Sigmoid colon (tissue), 7 donors: ENCODE measurements around the gene GP5. TPM values are rescaled to one million over a fixed set of nuclear protein-coding genes. Genes with fewer than 3 reads are reported as not detected.

Experiments
- DNase-seq: peaks from one replicate; pipeline ENCODE4 v3.0.0-alpha.2; 2019
- H3K27ac ChIP-seq, 4 donors: fragments of 200-600 bp; sonication (generic); one replicate each; pipeline ENCODE4 v1.5.1; 2016 to 2019; ENCODE audit warnings: mild to moderate bottlenecking in 1 of 4
- H3K27me3 ChIP-seq, 3 donors: fragments of 200-600 bp; sonication (generic); one replicate each; pipeline ENCODE4 v1.5.1; 2019; ENCODE audit warnings: mild to moderate bottlenecking in 1 of 3
- H3K36me3 ChIP-seq, 4 donors: fragments of 200-600 bp; sonication (generic); one replicate each; pipeline ENCODE4 v1.5.1; 2016 to 2019
- H3K4me1 ChIP-seq, 4 donors: fragments of 200-600 bp; sonication (generic); one replicate each; pipeline ENCODE4 v1.5.1; 2017 to 2019
- H3K4me3 ChIP-seq, 4 donors: fragments of 200-600 bp; sonication (generic); one replicate each; pipeline ENCODE4 v1.5.1; 2017 to 2019; ENCODE audit warnings: mild to moderate bottlenecking in 2 of 4, moderate library complexity in 1 of 4
- H3K9me3 ChIP-seq, 4 donors: fragments of 200-600 bp in 3 of 4; sonication (generic) in 3 of 4; one replicate each; pipeline versions ENCODE4 v1.5.1 to v1.6.1; 2013 to 2019
- EP300 ChIP-seq, 4 donors: sonication (generic); formaldehyde crosslinking; IDR thresholded peaks; one replicate each; pipeline ENCODE4 v1.6.1; 2017; ENCODE audit warnings: antibody characterized with exemption in 4 of 4
- POLR2A ChIP-seq, 2 donors: fragments of 450-650 bp; IDR thresholded peaks; one replicate each; pipeline ENCODE4 v1.6.1; 2016; ENCODE audit warnings: antibody characterized with exemption in 2 of 2, mild to moderate bottlenecking in 2 of 2, moderate library complexity in 2 of 2
- POLR2AphosphoS5 ChIP-seq, 4 donors: sonication (generic); formaldehyde crosslinking; IDR thresholded peaks; one replicate each; pipeline ENCODE4 v1.6.1; 2017; ENCODE audit warnings: antibody characterized with exemption in 4 of 4
- WGBS, 2 donors: extraction: QIAGEN DNeasy Blood & Tissue Kit; methylation state at CpG; one replicate each; pipeline ENCODE4 v1.1.7; 2013; 5-methylcytosine and 5-hydroxymethylcytosine counted together
- intact Hi-C: fragments of 100-400 bp; cut with DNase I; formaldehyde crosslinking; loops from one replicate; pipeline ENCODE4 v1.15.1; 2023
- polyA plus RNA-seq, 3 donors: library from polyadenylated mRNA; stranded (reverse); fragments of 200-250 nt; gene quantifications; one replicate each; pipeline ENCODE4 v1.2.3, GENCODE V29; 2013
- total RNA-seq, 4 donors: library from RNA; depleted of rRNA; stranded (reverse); fragments of >200 nt; gene quantifications; one replicate each; pipeline ENCODE4 v1.1.0, GENCODE V29; 2016
- TF ChIP-seq, protein P1 (sequence below), 4 experiments: fragments of 450-650 bp in 3 of 4; fragments of 200-600 bp in 1 of 4; IDR thresholded peaks; one replicate each; pipeline ENCODE4 v1.5.1; 2016 to 2019; ENCODE audit warnings: antibody characterized with exemption in 4 of 4, mild to moderate bottlenecking in 3 of 4, moderate library complexity in 2 of 4
- donor health status: healthy with polysubstance abuse.
- donor health status: Bipolar disorder and iron deficiency.
- donor health status: healthy.

GP5 gene
- total and polyA plus RNA-seq, 7 donors = 0.14 to 0.69 TPM; not detected in 5

DNA sequence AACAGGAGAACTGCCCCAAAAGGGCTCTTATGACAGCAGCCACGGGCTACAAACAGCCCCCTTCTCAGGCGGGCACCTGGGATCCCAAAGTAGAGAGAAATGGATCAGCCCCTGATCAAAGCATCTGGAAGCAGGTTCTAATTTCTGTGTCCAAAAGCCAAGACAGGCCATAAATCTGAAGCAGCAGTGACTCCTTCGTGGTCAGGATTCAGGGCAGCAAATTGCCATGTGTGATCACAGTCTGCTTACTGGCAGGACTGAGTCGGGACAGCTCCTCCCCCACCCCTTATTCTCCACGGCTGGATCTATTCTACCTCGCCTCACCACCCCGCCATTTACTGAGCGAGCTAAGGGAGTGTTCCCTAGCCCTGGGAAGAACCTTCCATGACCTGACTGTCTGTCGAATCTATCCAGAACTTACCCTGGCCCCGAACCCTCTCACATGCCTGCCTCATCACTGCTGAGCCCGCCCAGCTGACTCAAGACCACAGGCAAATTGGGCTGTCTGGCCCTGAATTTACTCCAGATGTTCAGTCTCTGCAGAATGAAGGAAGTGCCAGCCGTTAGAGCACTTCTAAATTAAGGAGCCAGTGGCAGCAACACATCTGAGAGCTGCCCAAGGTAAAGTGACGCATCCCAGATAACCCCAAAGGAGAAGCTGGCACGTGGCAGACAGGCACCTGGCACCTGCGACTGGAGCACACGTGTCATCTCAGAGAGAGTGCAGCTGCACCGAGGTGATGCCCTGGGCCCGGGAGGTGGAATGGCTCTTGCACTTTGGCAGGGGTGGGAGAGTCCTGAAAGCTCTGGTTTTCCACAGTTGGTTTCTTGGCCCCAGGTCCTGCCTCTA, 30.8 kb downstream of the GP5 start:
- H3K27me3 ChIP-seq = peaks cover 0 to 28% (median 0%) of the 10 kb centered on the region in 3 donors
- no peak for TF ChIP-seq POLR2AphosphoS5 (IDR thresholded peaks at IDR 0.05)
- TF ChIP-seq, protein P1, sequence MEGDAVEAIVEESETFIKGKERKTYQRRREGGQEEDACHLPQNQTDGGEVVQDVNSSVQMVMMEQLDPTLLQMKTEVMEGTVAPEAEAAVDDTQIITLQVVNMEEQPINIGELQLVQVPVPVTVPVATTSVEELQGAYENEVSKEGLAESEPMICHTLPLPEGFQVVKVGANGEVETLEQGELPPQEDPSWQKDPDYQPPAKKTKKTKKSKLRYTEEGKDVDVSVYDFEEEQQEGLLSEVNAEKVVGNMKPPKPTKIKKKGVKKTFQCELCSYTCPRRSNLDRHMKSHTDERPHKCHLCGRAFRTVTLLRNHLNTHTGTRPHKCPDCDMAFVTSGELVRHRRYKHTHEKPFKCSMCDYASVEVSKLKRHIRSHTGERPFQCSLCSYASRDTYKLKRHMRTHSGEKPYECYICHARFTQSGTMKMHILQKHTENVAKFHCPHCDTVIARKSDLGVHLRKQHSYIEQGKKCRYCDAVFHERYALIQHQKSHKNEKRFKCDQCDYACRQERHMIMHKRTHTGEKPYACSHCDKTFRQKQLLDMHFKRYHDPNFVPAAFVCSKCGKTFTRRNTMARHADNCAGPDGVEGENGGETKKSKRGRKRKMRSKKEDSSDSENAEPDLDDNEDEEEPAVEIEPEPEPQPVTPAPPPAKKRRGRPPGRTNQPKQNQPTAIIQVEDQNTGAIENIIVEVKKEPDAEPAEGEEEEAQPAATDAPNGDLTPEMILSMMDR (IDR thresholded peaks at IDR 0.05) = no peak
- no peak for TF ChIP-seq EP300 (IDR thresholded peaks at IDR 0.05)
- no peak for TF ChIP-seq POLR2A (IDR thresholded peaks at IDR 0.05)
- no peaks in the 10 kb centered on the region for H3K9me3 ChIP-seq
- H3K27ac ChIP-seq = no peak overlapping the region
- 58 to 64% methylated on average over 18 of the region's 18 CpGs for WGBS, 2 donors
- H3K36me3 ChIP-seq = no peaks in the 10 kb centered on the region
- peaks cover 0 to 18% (median 6%) of the 10 kb centered on the region in 4 donors for H3K4me1 ChIP-seq
- intact Hi-C loops = no loop called here
- no peak for DNase-seq
- no peak overlapping the region for H3K4me3 ChIP-seq

DNA sequence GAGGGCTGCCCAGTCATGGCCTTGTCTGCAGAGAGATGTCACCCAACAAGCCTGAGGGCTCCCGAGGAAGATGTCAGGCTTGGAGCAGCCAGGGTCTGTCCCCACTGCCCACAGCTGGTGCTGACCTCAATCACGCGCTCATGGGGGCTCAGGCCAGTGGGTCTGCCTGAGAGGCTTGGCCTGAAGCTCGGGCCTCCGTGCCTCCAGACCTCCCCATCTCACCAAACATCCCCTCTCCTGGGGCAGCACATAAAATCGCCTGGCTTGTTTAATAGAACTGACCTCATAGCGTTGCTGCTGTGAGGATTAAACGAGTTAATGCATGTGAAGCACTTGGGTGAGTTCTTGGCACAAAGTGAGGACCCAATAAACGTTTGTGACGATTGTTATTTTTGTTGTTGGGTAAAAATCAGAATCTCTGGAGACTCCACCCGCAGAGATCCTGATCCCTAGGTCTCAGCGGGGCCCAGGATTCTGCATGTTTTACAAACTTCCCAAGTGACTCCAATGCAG, 33.0 kb downstream of the GP5 start:
- peaks cover 0 to 18% (median 6%) of the 10 kb centered on the region in 4 donors for H3K4me1 ChIP-seq
- intact Hi-C loops = loop anchor here (1.0 kb wide), 1 partner anchor 33 kb away; the partner anchor contains the start of gene GP5
- TF ChIP-seq, protein P1 (IDR thresholded peaks at IDR 0.05) = no peak
- TF ChIP-seq POLR2AphosphoS5 (IDR thresholded peaks at IDR 0.05) = no peak
- no peak for TF ChIP-seq POLR2A (IDR thresholded peaks at IDR 0.05)
- no peak for TF ChIP-seq EP300 (IDR thresholded peaks at IDR 0.05)
- no peak overlapping the region for H3K27ac ChIP-seq
- H3K36me3 ChIP-seq = no peaks in the 10 kb centered on the region
- 73 to 84% methylated on average over 12 of the region's 12 CpGs for WGBS, 2 donors
- no peaks in the 10 kb centered on the region for H3K9me3 ChIP-seq
- peaks cover 0 to 21% (median 0%) of the 10 kb centered on the region in 3 donors for H3K27me3 ChIP-seq
- DNase-seq = no peak
- no peak overlapping the region for H3K4me3 ChIP-seq

DNA sequence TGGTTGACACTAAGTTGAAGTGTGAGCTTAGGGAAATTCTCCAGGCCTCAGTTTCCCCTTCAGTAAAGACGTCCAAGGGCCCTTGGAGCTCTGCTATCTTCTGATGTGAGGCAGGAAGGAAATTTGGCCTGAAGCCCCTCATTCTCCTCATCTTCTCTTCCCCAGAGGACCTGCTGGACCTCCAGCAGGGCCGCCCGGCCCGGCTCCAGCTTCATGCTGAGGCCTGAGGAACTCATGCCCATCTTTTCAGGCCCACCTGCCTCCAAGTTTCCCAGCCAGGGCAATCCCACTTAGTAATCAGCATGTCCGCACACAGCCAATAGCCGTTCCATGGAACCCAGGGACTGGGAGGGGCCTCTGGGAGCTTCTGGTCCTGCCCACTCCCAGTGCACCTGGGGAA, 33.5 kb downstream of the GP5 start:
- WGBS, 2 donors = 85 to 94% methylated on average over 6 of the region's 6 CpGs
- peaks cover 0 to 21% (median 0%) of the 10 kb centered on the region in 3 donors for H3K27me3 ChIP-seq
- no peak for DNase-seq
- H3K4me3 ChIP-seq = no peak overlapping the region
- no peaks in the 10 kb centered on the region for H3K9me3 ChIP-seq
- intact Hi-C loops = no loop called here
- peaks cover 0 to 18% (median 6%) of the 10 kb centered on the region in 4 donors for H3K4me1 ChIP-seq
- no peaks in the 10 kb centered on the region for H3K36me3 ChIP-seq
- H3K27ac ChIP-seq = no peak overlapping the region
- TF ChIP-seq, protein P1 (IDR thresholded peaks at IDR 0.05) = no peak
- TF ChIP-seq POLR2AphosphoS5 (IDR thresholded peaks at IDR 0.05) (no peak), EP300 (IDR thresholded peaks at IDR 0.05) (no peak), POLR2A (IDR thresholded peaks at IDR 0.05) (no peak)

DNA sequence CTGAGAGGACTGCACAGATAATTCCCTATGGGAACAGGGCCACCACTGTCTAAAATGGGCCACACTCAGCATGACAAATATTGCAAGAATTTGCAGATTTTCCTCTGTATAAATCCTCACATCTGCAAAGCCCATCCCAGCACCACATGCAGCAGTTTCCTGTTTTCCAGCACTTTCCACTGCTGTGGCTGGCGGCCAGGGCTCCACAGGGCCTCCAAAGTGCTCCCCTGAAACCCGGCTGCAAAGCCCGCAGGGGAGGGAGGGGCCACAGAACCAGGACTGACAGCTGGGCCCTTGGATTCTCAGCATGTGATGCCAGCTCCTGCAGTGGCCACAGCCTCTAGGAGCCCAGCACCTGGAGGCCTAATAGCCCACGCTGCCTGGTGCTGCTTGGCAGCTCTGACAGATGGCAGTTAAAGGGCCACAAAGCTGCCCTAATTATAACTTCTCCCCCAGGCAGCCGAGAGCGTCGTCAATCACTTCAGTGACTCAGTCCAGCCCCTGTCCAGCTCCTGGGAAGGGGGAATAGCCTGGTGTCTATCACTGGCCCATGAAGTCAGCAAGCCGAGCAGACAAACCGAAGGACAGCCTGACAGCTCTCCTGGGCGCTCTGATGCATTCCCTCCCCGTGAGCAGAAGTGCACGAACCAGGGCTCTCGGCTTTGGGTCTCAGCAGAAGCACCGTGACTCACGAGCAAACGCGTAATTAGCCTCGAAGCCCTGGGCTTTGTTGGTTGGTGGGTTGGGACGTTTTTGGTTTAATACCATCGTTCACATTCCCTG, 34.2 kb downstream of the GP5 start:
- intact Hi-C loops = no loop called here
- Histone ChIP-seq H3K27ac (no peak overlapping the region), H3K36me3 (no peaks in the 10 kb centered on the region), H3K9me3 (no peaks in the 10 kb centered on the region), H3K27me3 (peaks cover 0 to 21% (median 0%) of the 10 kb centered on the region in 3 donors), H3K4me3 (no peak overlapping the region), H3K4me1 (peaks cover 0 to 18% (median 6%) of the 10 kb centered on the region in 4 donors)
- 68 to 69% methylated on average over 20 of the region's 20 CpGs for WGBS, 2 donors
- TF ChIP-seq POLR2AphosphoS5 (IDR thresholded peaks at IDR 0.05) (no peak), POLR2A (IDR thresholded peaks at IDR 0.05) (no peak), EP300 (IDR thresholded peaks at IDR 0.05) (no peak)
- TF ChIP-seq, protein P1 (IDR thresholded peaks at IDR 0.05) = no peak
- no peak for DNase-seq
